Measurements from ENCODE around the gene RFXANK.
"Not testable (repeated sequence)": the region's sequence is repeated elsewhere in the genome, so short reads cannot be mapped to it uniquely, and the experiment has no call there.

Gene RFXANK

DNA sequence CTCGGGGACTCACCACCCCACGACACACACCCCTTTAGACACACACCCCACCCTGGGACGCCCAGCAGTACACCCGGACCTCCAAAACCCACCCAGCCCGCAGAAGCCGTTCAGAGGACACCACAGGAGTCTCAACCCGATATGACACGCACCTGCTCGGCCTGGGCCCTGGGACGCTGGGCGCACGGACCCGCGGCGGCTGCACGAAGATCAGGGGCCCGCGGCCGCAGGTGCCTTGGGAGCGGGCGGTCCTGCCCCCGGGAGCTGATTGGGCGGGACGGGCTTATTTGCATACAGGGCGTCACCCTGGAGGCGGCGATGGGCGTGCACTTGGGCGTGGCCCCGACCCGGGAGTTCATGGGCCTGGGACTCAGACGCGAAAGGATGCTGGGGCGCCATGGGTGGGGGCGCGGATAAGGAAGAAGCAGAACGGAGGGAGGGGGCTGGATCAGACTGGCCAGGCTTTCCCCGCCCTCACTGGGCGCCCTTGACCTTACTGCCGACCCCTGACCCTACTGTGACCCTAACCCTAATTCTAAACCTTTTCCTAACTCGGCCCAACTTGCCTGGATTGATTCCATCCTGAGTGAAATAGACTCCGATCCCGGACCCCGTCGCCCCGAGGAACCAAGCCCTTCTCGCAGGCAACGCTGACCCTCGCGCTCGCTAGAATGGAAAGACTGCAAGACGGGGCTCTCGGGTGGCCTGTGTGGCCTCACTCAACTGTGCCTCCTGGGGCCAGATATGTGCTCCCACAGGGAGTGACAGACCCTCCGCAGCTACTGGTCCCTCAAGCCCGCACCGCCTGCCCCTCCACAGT lies 21.8 kb upstream of the RFXANK start, which contains the start of gene MEF2B:
Gene MEF2B (minus strand): TSS at position 211 of the 820 bp plus-strand sequence. CDS start 19,528 bp downstream, outside the sequence.
- DNase-seq: peak; percentile 79 to 88

DNA sequence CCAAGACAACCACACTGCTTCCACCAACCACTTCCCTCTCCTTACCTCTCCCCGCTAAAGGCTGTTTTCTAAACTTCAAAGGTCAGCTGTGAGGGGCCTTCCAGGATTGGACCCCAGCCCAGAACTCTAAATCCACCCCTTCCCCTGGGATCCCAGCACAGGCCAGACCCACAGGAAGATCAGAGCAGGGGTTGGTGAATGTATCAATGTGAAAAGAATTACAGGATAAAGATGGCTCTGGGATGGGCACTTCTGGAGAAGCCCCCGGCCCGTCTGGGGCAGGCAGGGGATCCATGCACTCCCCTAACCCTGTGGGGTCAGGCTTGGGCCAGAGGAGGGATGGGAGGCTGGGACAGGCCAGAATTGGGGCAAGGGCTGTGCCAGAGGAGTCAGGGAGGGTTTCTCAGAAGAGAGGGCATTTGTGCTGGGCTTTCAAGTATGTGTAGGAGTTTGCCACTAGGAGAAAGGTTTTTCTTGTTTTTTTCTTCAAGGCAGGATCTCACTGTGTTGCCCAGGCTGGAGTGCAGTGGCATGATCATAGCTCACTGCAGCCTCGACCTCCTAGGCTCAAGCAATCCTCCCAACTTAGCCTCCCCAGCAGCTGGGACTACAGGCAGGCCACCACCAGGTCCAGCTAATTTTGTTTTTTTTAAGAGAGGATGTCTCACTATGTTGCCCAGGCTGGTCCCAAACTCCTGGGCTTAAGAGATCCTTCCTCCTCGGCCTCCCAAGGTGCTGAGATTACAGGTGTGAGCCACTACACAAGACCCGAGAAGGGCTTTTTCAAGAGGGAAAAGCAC lies 21.0 kb upstream of the RFXANK start:
- no peak for DNase-seq

DNA sequence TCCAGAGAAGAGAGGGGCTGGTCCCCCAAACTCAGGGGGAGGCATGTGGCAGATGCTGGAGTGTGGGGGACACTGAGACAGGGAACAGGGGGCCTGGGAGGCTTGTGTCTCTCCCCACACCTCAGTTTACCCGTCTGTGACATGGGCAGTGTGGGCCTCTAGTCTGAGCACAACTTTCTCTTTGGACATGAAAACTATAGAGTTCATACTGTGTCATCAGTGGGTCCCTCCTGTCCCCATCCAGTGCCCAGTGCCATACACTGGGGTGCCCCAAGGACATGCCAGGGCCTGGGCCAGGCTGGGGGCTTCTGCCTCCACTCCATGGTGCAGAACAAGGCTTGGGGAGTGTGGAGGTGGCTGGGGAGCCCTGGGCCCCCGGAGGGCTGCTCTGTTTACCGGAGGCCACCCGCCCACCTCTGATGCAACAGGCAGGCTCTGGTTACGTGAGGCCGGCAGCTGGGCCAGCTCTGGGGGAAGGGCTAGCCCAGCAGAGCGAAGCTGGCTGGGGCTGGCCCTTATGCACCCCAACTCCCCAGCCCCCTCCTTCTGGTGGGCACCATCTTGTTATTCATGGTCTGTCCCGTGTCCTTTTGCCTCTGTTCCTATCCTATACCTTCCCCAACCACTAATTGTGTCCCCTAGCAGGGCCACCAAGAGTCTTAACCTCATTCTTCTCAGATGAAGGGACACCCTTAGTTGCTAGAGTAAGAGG lies 20.1 kb upstream of the RFXANK start:
- DNase-seq: no peak

DNA sequence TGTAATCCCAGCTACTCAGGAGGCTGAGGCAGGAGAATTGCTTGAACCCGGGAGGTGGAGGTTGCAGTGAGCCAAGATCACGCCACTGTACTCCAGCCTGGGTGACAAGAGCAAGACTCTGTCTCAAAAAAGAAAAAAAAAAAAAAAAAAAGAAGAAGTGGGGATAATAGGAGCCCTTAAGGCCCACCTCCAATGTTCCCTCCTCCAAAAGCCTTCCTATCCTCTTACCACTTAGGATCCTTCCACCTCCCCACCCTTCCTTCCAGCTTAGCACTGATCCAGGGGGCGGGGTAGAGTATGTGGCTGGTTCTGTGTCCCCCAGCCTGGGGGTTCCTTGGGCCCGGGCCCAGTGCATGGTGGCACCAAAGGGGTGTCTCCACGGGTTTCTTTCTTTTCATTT lies 18.8 kb upstream of the RFXANK start:
- DNase-seq: not testable (repeated sequence)

GRCh38 chr19:19176950-19177349 lies 15.1 kb upstream of the RFXANK start:
- no peak for DNase-seq

DNA sequence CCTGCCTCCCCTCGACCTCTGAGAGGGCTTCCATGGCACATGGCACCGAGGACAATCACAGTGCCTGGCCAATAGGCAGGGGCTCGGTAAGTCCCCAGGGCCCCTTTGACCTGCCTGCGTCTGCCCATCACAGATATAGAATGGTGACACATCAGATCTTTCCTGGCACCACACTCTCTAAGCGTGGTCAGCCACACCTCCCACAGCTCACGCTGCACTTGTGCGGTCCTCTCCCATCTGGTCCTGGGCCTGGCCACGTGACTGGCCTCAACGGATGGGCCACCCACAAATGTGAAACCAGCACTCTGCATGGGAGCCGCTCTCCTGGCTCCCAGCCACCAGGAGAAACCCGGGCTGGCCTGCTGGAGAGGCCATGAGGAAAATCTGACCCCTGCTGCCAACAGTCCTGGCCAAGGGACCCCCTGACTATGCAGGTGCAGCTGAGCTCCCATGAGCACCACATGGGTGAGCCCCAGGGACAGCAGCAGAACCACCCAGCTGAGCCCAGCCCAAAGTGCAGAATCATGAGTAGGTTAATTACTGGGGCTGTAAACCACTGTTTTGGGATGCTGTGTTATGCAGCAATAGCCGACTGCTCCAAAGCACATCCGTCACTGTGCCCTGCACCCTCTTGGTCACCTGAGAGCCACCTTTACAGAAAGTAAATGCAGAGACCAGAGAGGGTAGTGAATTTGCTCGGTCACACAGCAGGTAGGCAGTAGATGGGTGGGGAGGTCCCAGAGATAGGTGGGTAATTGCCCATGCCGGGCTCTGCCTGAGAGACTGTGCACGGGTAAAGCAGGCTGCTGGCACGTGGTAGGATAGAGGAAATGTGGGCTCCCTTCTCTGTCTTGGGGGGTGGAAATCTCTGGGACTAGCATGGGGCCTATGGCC lies 12.3 kb upstream of the RFXANK start:
- DNase-seq: no peak

- DNase-seq: no peak
Observed at GRCh38 chr19:19181488-19181998, 10.5 kb upstream of the RFXANK start.

- DNase-seq: peak; percentile 59 to 80
Observed at GRCh38 chr19:19185853-19186740, 6.0 kb upstream of the RFXANK start.

DNA sequence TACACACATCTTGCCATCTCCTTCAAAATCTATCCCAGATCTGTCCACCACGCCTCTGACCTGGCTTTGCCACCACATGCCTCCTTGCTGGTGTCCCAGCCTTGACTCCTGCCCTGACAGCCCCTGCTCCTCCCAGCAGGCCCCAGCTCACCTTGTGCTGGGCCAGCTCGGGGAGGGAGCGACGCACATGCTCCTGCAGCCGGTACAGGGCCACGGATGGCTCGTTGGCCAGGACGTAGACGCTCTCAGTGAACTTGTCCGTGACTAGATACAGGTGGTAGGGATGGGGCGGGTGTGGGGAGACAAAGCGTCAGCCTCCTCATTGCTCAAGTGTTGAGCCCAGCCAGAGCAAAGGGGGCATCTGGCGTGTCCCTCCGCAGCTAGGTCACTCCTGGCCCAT lies 5.3 kb upstream of the RFXANK start:
- DNase-seq: no peak

DNA sequence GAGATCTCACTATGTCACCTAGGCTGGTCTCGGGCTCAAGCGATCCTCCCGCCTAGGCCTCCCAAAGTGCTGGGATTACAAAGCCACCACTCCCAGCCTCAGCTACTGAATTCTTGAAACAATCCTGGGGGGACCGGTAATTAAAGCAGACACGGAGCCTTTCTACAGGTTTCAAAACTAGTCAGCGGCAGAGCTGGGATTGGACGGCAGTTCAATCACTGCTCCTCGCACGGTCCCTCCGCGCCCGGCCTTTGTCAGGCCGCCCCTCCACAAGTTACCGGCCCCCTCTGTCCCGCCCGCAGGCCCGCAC lies 335 bp upstream of the RFXANK start:
- DNase-seq: no peak

- DNase-seq: no peak
Observed at GRCh38 chr19:19192910-19193423, 909 bp downstream of the RFXANK start.

DNA sequence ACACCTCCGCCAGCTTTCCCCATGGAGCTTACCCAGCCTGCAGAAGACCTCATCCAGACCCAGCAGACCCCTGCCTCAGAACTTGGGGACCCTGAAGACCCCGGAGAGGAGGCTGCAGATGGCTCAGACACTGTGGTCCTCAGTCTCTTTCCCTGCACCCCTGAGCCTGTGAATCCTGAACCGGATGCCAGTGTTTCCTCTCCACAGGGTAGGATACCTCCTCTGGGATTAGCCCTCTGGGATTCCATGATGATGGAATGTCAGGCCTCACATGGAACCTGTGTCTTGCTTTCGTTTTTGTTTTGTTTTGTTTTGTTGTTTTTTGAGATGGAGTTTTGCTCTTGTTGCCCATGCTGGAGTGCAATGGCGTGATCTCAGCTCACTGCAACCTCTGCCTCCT lies 1.9 kb downstream of the RFXANK start:
- DNase-seq: no peak

- DNase-seq: no peak
Observed at GRCh38 chr19:19201697-19202630, 9.9 kb downstream of the RFXANK start.

GRCh38 chr19:19202707-19203011 lies 10.6 kb downstream of the RFXANK start:
- DNase-seq: no peak

GRCh38 chr19:19203012-19203856 lies 11.2 kb downstream of the RFXANK start, which contains the start of gene NR2C2AP:
TSS of gene NR2C2AP (minus strand) at chr19:19203414. CDS start at chr19:19203060, 354 bp downstream.
- peak; percentile 95 to 96 for DNase-seq

GRCh38 chr19:19204181-19204580 lies 12.1 kb downstream of the RFXANK start:
- DNase-seq: no peak

- DNase-seq: no peak
Observed at GRCh38 chr19:19205416-19206410, 13.7 kb downstream of the RFXANK start.

DNA sequence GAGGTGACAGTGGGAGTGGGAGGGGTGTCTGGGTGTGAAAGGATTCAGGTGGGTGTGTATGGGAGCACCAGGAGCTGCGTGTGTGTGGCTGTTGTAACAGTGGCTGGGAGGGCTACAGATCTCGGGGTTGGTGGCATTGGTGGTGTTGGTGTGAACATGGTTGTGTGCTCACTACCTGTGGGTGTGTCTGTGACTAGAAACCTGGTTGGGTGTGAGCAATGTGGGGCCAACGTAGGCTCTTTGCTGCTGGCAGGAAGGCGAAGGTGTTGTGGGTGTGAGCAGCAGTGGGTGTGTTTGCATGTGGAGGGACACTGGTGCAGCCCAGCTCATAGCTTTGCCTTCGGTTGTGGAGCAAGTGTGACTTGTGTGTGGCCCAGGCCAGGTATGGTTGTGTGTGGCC lies 14.9 kb downstream of the RFXANK start:
- no peak for DNase-seq
